Vagina (tissue), 2 donors: Measurements from ENCODE around the gene NEURL3. TPM values are rescaled to one million over a fixed set of nuclear protein-coding genes. Genes with fewer than 3 reads are reported as not detected.

Experiments used
- DNase-seq, 2 donors: peaks; one replicate each; pipeline ENCODE4 v3.0.0-alpha.2; 2017; ENCODE audit errors: extremely low spot score in 2 of 2
- H3K27ac ChIP-seq: fragments of 200-600 bp; sonication (generic); one replicate; pipeline ENCODE4 v1.5.1; 2019
- H3K27me3 ChIP-seq: fragments of 200-600 bp; sonication (generic); one replicate; pipeline ENCODE4 v1.5.1; 2019
- H3K36me3 ChIP-seq, 2 donors: fragments of 200-600 bp; sonication (generic); one replicate each; pipeline ENCODE4 v1.5.1; 2017 to 2019
- H3K4me1 ChIP-seq: fragments of 200-600 bp; sonication (generic); one replicate; pipeline ENCODE4 v1.5.1; 2019
- H3K4me3 ChIP-seq, 2 donors: fragments of 200-600 bp; sonication (generic); 1 replicate in 1 of 2; 2 replicates in 1 of 2; pipeline ENCODE4 v1.5.1; 2016 to 2019
- H3K9me3 ChIP-seq: fragments of 200-600 bp; sonication (generic); one replicate; pipeline ENCODE4 v1.5.1; 2019
- CTCF ChIP-seq, 3 experiments: fragments of 450-650 bp in 2 of 3; fragments of 200-600 bp in 1 of 3; sonication (generic) in 1 of 3; IDR thresholded peaks; one replicate each; pipeline ENCODE4 v1.5.1; 2017 to 2019; ENCODE audit warnings: antibody characterized with exemption in 3 of 3, mild to moderate bottlenecking in 2 of 3, moderate library complexity in 2 of 3
- POLR2A ChIP-seq, 2 donors: fragments of 450-650 bp; IDR thresholded peaks; one replicate each; pipeline ENCODE4 v1.6.1; 2017; ENCODE audit warnings: antibody characterized with exemption in 2 of 2, mild to moderate bottlenecking in 2 of 2, moderate library complexity in 2 of 2
- POLR2AphosphoS5 ChIP-seq, 2 donors: sonication (generic); formaldehyde crosslinking; IDR thresholded peaks; one replicate each; pipeline ENCODE4 v1.9.0; 2017; ENCODE audit warnings: antibody characterized with exemption in 2 of 2, mild to moderate bottlenecking in 2 of 2, low read depth in 1 of 2; ENCODE audit not compliant: insufficient read depth in 1 of 2
- intact Hi-C: fragments of 100-400 bp; cut with DNase I; formaldehyde crosslinking; loops from one replicate; pipeline ENCODE4 v1.15.1; 2023
- total RNA-seq: library from RNA; depleted of rRNA; stranded (reverse); fragments of >200 nt; gene quantifications from one replicate; pipeline ENCODE4 v1.2.3, GENCODE V29; 2016

The NEURL3 gene
- total RNA-seq, 1 donor from 2014 or later, result 2.5 TPM

- H3K4me3 ChIP-seq, result no peak overlapping the region
- intact Hi-C loops, result no loop called here
- TF ChIP-seq POLR2AphosphoS5 (IDR thresholded peaks at IDR 0.05; ENCODE audit: insufficient read depth in 1 of 2, low read depth in 1 of 2), result no peak
- TF ChIP-seq CTCF (IDR thresholded peaks at IDR 0.05), result no peak
- TF ChIP-seq POLR2A (IDR thresholded peaks at IDR 0.05), result no peak
- no peaks in the 10 kb centered on the region for H3K27me3 ChIP-seq
- no peak for DNase-seq
- no peak overlapping the region for H3K27ac ChIP-seq
- no peaks in the 10 kb centered on the region for H3K4me1 ChIP-seq
- no peaks in the 10 kb centered on the region for H3K9me3 ChIP-seq
- no peaks in the 10 kb centered on the region for H3K36me3 ChIP-seq
Measured at GRCh38 chr2:96517079-96517478, 11.9 kb upstream of the NEURL3 start.

- intact Hi-C loops, result loop anchor here (5.0 kb wide), 2 partner anchors 38 to 392 kb away; no protein-coding TSS in a partner anchor
- Histone ChIP-seq H3K4me3 (no peak overlapping the region), H3K27ac (no peak overlapping the region), H3K4me1 (peaks cover 3% of the 10 kb centered on the region), H3K9me3 (no peaks in the 10 kb centered on the region), H3K27me3 (no peaks in the 10 kb centered on the region), H3K36me3 (no peaks in the 10 kb centered on the region)
- peak in 1 of 2 donors; percentile 79 for DNase-seq
- no peak for TF ChIP-seq CTCF (IDR thresholded peaks at IDR 0.05)
- no peak for TF ChIP-seq POLR2AphosphoS5 (IDR thresholded peaks at IDR 0.05; ENCODE audit: insufficient read depth in 1 of 2, low read depth in 1 of 2)
- TF ChIP-seq POLR2A (IDR thresholded peaks at IDR 0.05), result no peak
Measured at GRCh38 chr2:96514521-96514920, 9.4 kb upstream of the NEURL3 start.

- intact Hi-C loops, result loop anchor here (5.0 kb wide), 2 partner anchors 40 to 390 kb away; no protein-coding TSS in a partner anchor
- DNase-seq, result peak in 1 of 2 donors; percentile 72
- peaks cover 24% of the 10 kb centered on the region for H3K4me1 ChIP-seq
Measured at GRCh38 chr2:96512341-96512740, 7.2 kb upstream of the NEURL3 start.

GRCh38 chr2:96511851-96512250 is 6.7 kb upstream of the NEURL3 start:
- peak; percentile 64 to 76 for DNase-seq
- intact Hi-C loops, result loop anchor here (5.0 kb wide), 2 partner anchors 40 to 390 kb away; no protein-coding TSS in a partner anchor

More at GRCh38 chr2:96512341-96512740, 7.2 kb upstream of the NEURL3 start:
- Histone ChIP-seq H3K27me3 (no peaks in the 10 kb centered on the region), H3K4me3 (no peak overlapping the region), H3K36me3 (no peaks in the 10 kb centered on the region), H3K27ac (no peak overlapping the region), H3K9me3 (no peaks in the 10 kb centered on the region)
- TF ChIP-seq POLR2AphosphoS5 (IDR thresholded peaks at IDR 0.05; ENCODE audit: insufficient read depth in 1 of 2, low read depth in 1 of 2), result no peak
- TF ChIP-seq CTCF (IDR thresholded peaks at IDR 0.05), result no peak
- no peak for TF ChIP-seq POLR2A (IDR thresholded peaks at IDR 0.05)

More at GRCh38 chr2:96511851-96512250, 6.7 kb upstream of the NEURL3 start:
- H3K4me1 ChIP-seq, result peaks cover 24% of the 10 kb centered on the region
- no peak overlapping the region for H3K4me3 ChIP-seq
- no peaks in the 10 kb centered on the region for H3K27me3 ChIP-seq
- H3K9me3 ChIP-seq, result no peaks in the 10 kb centered on the region
- H3K27ac ChIP-seq, result no peak overlapping the region
- TF ChIP-seq POLR2A (IDR thresholded peaks at IDR 0.05), result no peak
- no peak for TF ChIP-seq POLR2AphosphoS5 (IDR thresholded peaks at IDR 0.05; ENCODE audit: insufficient read depth in 1 of 2, low read depth in 1 of 2)
- TF ChIP-seq CTCF (IDR thresholded peaks at IDR 0.05), result no peak
- H3K36me3 ChIP-seq, result no peaks in the 10 kb centered on the region
